IMR-90 (cell line): ENCODE measurements around the gene BRMS1. TPM values are rescaled to one million over a fixed set of nuclear protein-coding genes. Genes with fewer than 3 reads are reported as not detected.

Experiments used
- ATAC-seq: fragments of 200-7000 bp; cut with Tn5 transposase; 2 replicates; pipeline ENCODE4 v1.9.1; 2020; ENCODE audit warnings: low read depth, mild to moderate bottlenecking, moderate library complexity
- BruUV-seq: library from RNA; stranded (reverse); fragments of 400-500 nt; replicated peaks from 2 replicates; lab custom pipeline; 2021; lab: Mats Ljungman, UMichigan
- CTCF ChIA-PET: fragments of 300-600 bp; formaldehyde crosslinking; extraction: SDS; loops from one replicate; lab custom pipeline; 2021; ENCODE audit warnings: antibody characterized with exemption; lab: Yijun Ruan, JAX
- POLR2A ChIA-PET: fragments of 300-600 bp; sonication (Branson Sonifier 250); formaldehyde crosslinking; loops from one replicate; lab custom pipeline; 2022; ENCODE audit warnings: antibody characterized with exemption; ENCODE audit not compliant: unreplicated experiment; lab: Charles Lee
- DNase-seq: peaks from one replicate; pipeline ENCODE4 v3.0.0; 2013
- H2AFZ ChIP-seq: replicated peaks from 2 replicates; pipeline ENCODE3; 2013; ENCODE audit warnings: low read length, mild to moderate bottlenecking; ENCODE audit not compliant: poor library complexity
- H2AK5ac ChIP-seq: 2 replicates; pipeline ENCODE4 v1.6.1; 2013; ENCODE audit warnings: low read depth, low read length, inconsistent platforms
- H2AK9ac ChIP-seq: replicated peaks from 2 replicates; pipeline ENCODE3; 2013; ENCODE audit warnings: mild to moderate bottlenecking, low read depth, low read length, moderate library complexity; ENCODE audit not compliant: poor library complexity
- H2BK120ac ChIP-seq: 2 replicates; pipeline ENCODE4 v1.6.1; 2013; ENCODE audit warnings: low read depth, low read length, inconsistent platforms
- H2BK15ac ChIP-seq: 3 replicates; pipeline ENCODE4 v1.6.1; 2013; ENCODE audit warnings: low read depth, low read length, inconsistent platforms
- H2BK20ac ChIP-seq: 2 replicates; pipeline ENCODE4 v1.6.1; 2013; ENCODE audit warnings: low read depth, mild to moderate bottlenecking, inconsistent platforms, low read length, moderate library complexity
- H2BK5ac ChIP-seq: 2 replicates; pipeline ENCODE4 v1.6.1; 2013; ENCODE audit warnings: mild to moderate bottlenecking, low read depth, low read length, inconsistent platforms; ENCODE audit not compliant: poor library complexity, severe bottlenecking
- H3K14ac ChIP-seq: replicated peaks from 2 replicates; pipeline ENCODE4 v1.6.1; 2013; ENCODE audit warnings: low read depth, low read length, inconsistent platforms
- H3K18ac ChIP-seq: 2 replicates; pipeline ENCODE4 v1.6.1; 2013; ENCODE audit warnings: low read depth, low read length, control low read depth
- H3K23ac ChIP-seq: 2 replicates; pipeline ENCODE4 v1.6.1; 2013; ENCODE audit warnings: low read depth, low read length, inconsistent platforms
- H3K27ac ChIP-seq: 2 replicates; pipeline ENCODE4 v1.5.1; 2013; ENCODE audit warnings: mild to moderate bottlenecking, control low read depth, low read length; ENCODE audit not compliant: insufficient read depth
- H3K27me3 ChIP-seq: 2 replicates; pipeline ENCODE4 v1.6.1; 2013; ENCODE audit warnings: low read length; ENCODE audit not compliant: control insufficient read depth, insufficient read depth
- H3K36me3 ChIP-seq: 2 replicates; pipeline ENCODE4 v1.6.1; 2013; ENCODE audit warnings: low read length, mixed read lengths; ENCODE audit not compliant: control insufficient read depth, insufficient read depth
- H3K4ac ChIP-seq: 2 replicates; pipeline ENCODE4 v1.6.1; 2013; ENCODE audit warnings: low read depth, low read length, inconsistent platforms
- H3K4me1 ChIP-seq: 2 replicates; pipeline ENCODE4 v1.6.1; 2013; ENCODE audit warnings: low read length, mixed read lengths; ENCODE audit not compliant: control insufficient read depth, insufficient read depth
- H3K4me2 ChIP-seq: 2 replicates; pipeline ENCODE4 v1.6.1; 2013; ENCODE audit warnings: low read depth, mild to moderate bottlenecking, control low read depth, low read length, moderate library complexity
- H3K4me3 ChIP-seq: 2 replicates; pipeline ENCODE4 v1.5.1; 2013; ENCODE audit warnings: low read depth, mild to moderate bottlenecking, control low read depth, low read length, moderate library complexity; ENCODE audit not compliant: insufficient read depth
- H3K56ac ChIP-seq: 2 replicates; pipeline ENCODE4 v1.6.1; 2013; ENCODE audit warnings: low read length, inconsistent platforms; ENCODE audit not compliant: insufficient read depth; ENCODE audit errors: extremely low read depth
- H3K79me1 ChIP-seq, 2 experiments: 2 replicates each; pipeline ENCODE4 v1.6.1; 2013; ENCODE audit warnings: low read length in 2 of 2, inconsistent platforms in 1 of 2, low read depth in 1 of 2
- H3K9ac ChIP-seq: 2 replicates; pipeline ENCODE4 v1.6.1; 2013; ENCODE audit warnings: low read depth, low read length, control low read depth
- H3K9me1 ChIP-seq: 2 replicates; pipeline ENCODE4 v1.6.1; 2013; ENCODE audit warnings: low read length, inconsistent platforms; ENCODE audit not compliant: insufficient read depth
- H3K9me3 ChIP-seq: 2 replicates; pipeline ENCODE4 v1.6.1; 2013; ENCODE audit warnings: low read length; ENCODE audit not compliant: control insufficient read depth, insufficient read depth
- H4K20me1 ChIP-seq: 2 replicates; pipeline ENCODE4 v1.6.1; 2013; ENCODE audit warnings: low read length, inconsistent platforms; ENCODE audit not compliant: insufficient read depth
- H4K5ac ChIP-seq: 2 replicates; pipeline ENCODE4 v1.6.1; 2013; ENCODE audit warnings: mild to moderate bottlenecking, low read depth, low read length, control low read depth
- H4K8ac ChIP-seq, 2 experiments: 2 replicates each; pipeline ENCODE4 v1.6.1; 2013; ENCODE audit warnings: low read depth in 2 of 2, low read length in 2 of 2, control low read depth in 1 of 2, inconsistent platforms in 1 of 2
- H4K91ac ChIP-seq: 2 replicates; pipeline ENCODE4 v1.6.1; 2013; ENCODE audit warnings: low read depth, low read length, inconsistent platforms; ENCODE audit not compliant: insufficient read depth
- POLR2A ChIP-seq: IDR thresholded peaks from 2 replicates; pipeline ENCODE4 v1.6.1; 2012; ENCODE audit warnings: mild to moderate bottlenecking, low read depth, low read length
- WGBS, 2 experiments: methylation state at CpG; one replicate each; pipeline versions ENCODE4 v1.1.5 to v1.1.7; 2013; ENCODE audit warnings: missing lambda C conversion rate in 2 of 2; ENCODE audit not compliant: insufficient read length in 1 of 2; ENCODE audit errors: extremely low coverage in 2 of 2; 5-methylcytosine and 5-hydroxymethylcytosine counted together
- dilution Hi-C: fragments of 300-500 bp; cut with HindIII; formaldehyde crosslinking; loops from one replicate; pipeline ENCODE4 v1.14.3; 2018; ENCODE audit warnings: low sequenced_read_pairs; ENCODE audit not compliant: unreplicated experiment
- in situ Hi-C: fragments of 300-500 bp; cut with MboI; formaldehyde crosslinking; loops from 3 replicates; pipeline ENCODE4 v1.14.3; 2019; ENCODE audit warnings: low sequenced_read_pairs, inconsistent platforms, mixed read lengths
- intact Hi-C: fragments of 100-400 bp; cut with micrococcal nuclease; formaldehyde crosslinking; loops from 2 replicates; pipeline ENCODE4 v1.10.0; 2022
- polyA plus RNA-seq, 3 experiments: library from polyadenylated mRNA; depleted of rRNA; stranded (reverse); fragments of >200 nt; gene quantifications; 2 replicates each; pipeline ENCODE4 v1.2.3, GENCODE V29; 2012; ENCODE audit warnings: low replicate concordance in 1 of 3
- total RNA-seq: library from RNA; depleted of rRNA; stranded (reverse); fragments of >200 nt; gene quantifications from 2 replicates; pipeline ENCODE4 v1.2.3, GENCODE V29; 2012

Gene BRMS1
- total and polyA plus RNA-seq, 2 of the 4 experiments (the other 2 are of a cell fraction), result 48.3 to 57.9 TPM

- intact Hi-C loops (no loop called here), dilution Hi-C loops (no loop called here)
- peaks cover 14% of the 10 kb centered on the region for H3K27me3 ChIP-seq
These were observed 23.6 kb upstream of the BRMS1 start for GRCh38 chr11:66368484-66368883.

More at GRCh38 chr11:66368484-66368883, 23.6 kb upstream of the BRMS1 start:
- no peak overlapping the region for H2AK9ac ChIP-seq
- no peak overlapping the region for H2AFZ ChIP-seq
- H3K36me3 ChIP-seq, result no peaks in the 10 kb centered on the region
- no peak overlapping the region for H2BK20ac ChIP-seq
- peaks cover 7% of the 10 kb centered on the region for H3K4me1 ChIP-seq
- ChIA-PET POLR2A (no interaction called here), CTCF (no interaction called here)
- no peak overlapping the region for H3K4ac ChIP-seq
- H3K9ac ChIP-seq, result no peak overlapping the region
- H2BK15ac ChIP-seq, result no peak overlapping the region
- H3K23ac ChIP-seq, result no peak overlapping the region
- no peak overlapping the region for H4K91ac ChIP-seq
- no TSS peak for BruUV-seq
- H3K4me3 ChIP-seq, result no peak overlapping the region
- WGBS, 2 experiments, result 86% methylated on average over 5 of the region's 6 CpGs; no CpG with 5 or more reads in 1 of the 2 experiments
- no peak overlapping the region for H3K27ac ChIP-seq
- no peak overlapping the region for H3K56ac ChIP-seq
- ATAC-seq (no peak), DNase-seq (no peak)
- no peak overlapping the region for H3K4me2 ChIP-seq
- no peak overlapping the region for H4K8ac ChIP-seq
- H3K9me3 ChIP-seq, result no peaks in the 10 kb centered on the region
- H3K14ac ChIP-seq, result no peak overlapping the region
- H3K79me1 ChIP-seq, result no peaks in the 10 kb centered on the region
- no peak overlapping the region for H2AK5ac ChIP-seq
- peaks cover 7% of the 10 kb centered on the region; the same call in 1 of the 2 replicates for H3K9me1 ChIP-seq
- H2BK120ac ChIP-seq, result no peak overlapping the region
- H2BK5ac ChIP-seq, result no peak overlapping the region
- in situ Hi-C loops, result no loop called here
- peaks cover 6% of the 10 kb centered on the region; the same call in 1 of the 2 replicates for H4K20me1 ChIP-seq
- H3K18ac ChIP-seq, result no peak overlapping the region
- TF ChIP-seq POLR2A, result no peak
- H4K5ac ChIP-seq, result no peak overlapping the region
